HepG2 (cell line): ENCODE data around the gene NSD1. TPM values are rescaled to one million over a fixed set of nuclear protein-coding genes. Genes with fewer than 3 reads are reported as not detected.

Experiments
- ATAC-seq: fragments of 200-7000 bp; cut with Tn5 transposase; 3 replicates; pipeline ENCODE4 v1.9.1; 2020; ENCODE audit warnings: mild to moderate bottlenecking, moderate library complexity
- BruUV-seq: library from RNA; stranded (reverse); fragments of 400-500 nt; replicated peaks from 2 replicates; lab custom pipeline; 2021; lab: Mats Ljungman, UMichigan
- CTCF ChIA-PET: fragments of 300-600 bp; formaldehyde crosslinking; extraction: SDS; loops from one replicate; lab custom pipeline; 2021; ENCODE audit warnings: low total read pairs, inconsistent platforms, low intra/inter-chr PET ratio; lab: Yijun Ruan, JAX
- POLR2A ChIA-PET: fragments of 350-600 bp; sonication (Branson Sonifier 250); formaldehyde crosslinking; loops from one replicate; lab custom pipeline; 2020; ENCODE audit warnings: antibody characterized with exemption, inconsistent platforms; lab: Yijun Ruan, JAX
- DNase-seq: peaks from one replicate; pipeline ENCODE4 v3.0.0-alpha.2; 2015; ENCODE audit warnings: low spot score
- FAIRE-seq: peaks from 3 replicates; lab custom pipeline; 2011; peaks lifted over from hg19 to GRCh38; lab: Jason Lieb, UNC
- H2AFZ ChIP-seq: one replicate; pipeline ENCODE4 v1.6.1; 2011; ENCODE audit warnings: low read length, inconsistent platforms
- H3K27ac ChIP-seq: fragments of 300-600 bp; 3 replicates; pipeline ENCODE4 v1.8.0; 2011; ENCODE audit warnings: mixed run types, mild to moderate bottlenecking, mixed read lengths, low read length, inconsistent platforms; ENCODE audit not compliant: insufficient read depth; ENCODE audit errors: extremely low read length
- H3K27me3 ChIP-seq, 2 experiments: fragments of 200-600 bp in 1 of 2; 2 replicates in 1 of 2; 3 replicates in 1 of 2; pipeline versions ENCODE4 v1.6.0 to v1.8.0; 2011; ENCODE audit warnings: low read length in 2 of 2, mild to moderate bottlenecking in 2 of 2, moderate library complexity in 2 of 2, inconsistent platforms in 1 of 2; ENCODE audit not compliant: insufficient read depth in 2 of 2, control insufficient read depth in 1 of 2
- H3K36me3 ChIP-seq, 2 experiments: fragments of 200-600 bp in 1 of 2; replicated peaks in 1 of 2; 2 replicates in 1 of 2; 3 replicates in 1 of 2; pipeline versions ENCODE4 v1.5.1 to v1.8.0; 2011; ENCODE audit warnings: low read length in 2 of 2, inconsistent platforms in 1 of 2; ENCODE audit not compliant: insufficient read depth in 2 of 2, control insufficient read depth in 1 of 2
- H3K4me1 ChIP-seq: 2 replicates; pipeline ENCODE4 v1.5.1; 2012; ENCODE audit warnings: low read length, inconsistent platforms; ENCODE audit not compliant: insufficient read depth
- H3K4me2 ChIP-seq: 2 replicates; pipeline ENCODE4 v1.6.0; 2011; ENCODE audit warnings: low read depth, low read length, inconsistent platforms
- H3K4me3 ChIP-seq, 3 experiments: fragments of 200-600 bp in 1 of 3; sonication (generic), shearing (Covaris generic) in 1 of 3; replicated peaks in 1 of 3; 2 replicates each; pipeline ENCODE4 v1.5.1; 2011 to 2016; ENCODE audit warnings: low read length in 3 of 3, inconsistent platforms in 2 of 3, low read depth in 2 of 3, mild to moderate bottlenecking in 2 of 3, control low read depth in 1 of 3, mixed read lengths in 1 of 3; ENCODE audit not compliant: insufficient read depth in 1 of 3
- H3K79me2 ChIP-seq: one replicate; pipeline ENCODE4 v1.6.1; 2011; ENCODE audit warnings: low read length, inconsistent platforms; ENCODE audit not compliant: insufficient read depth
- H3K9ac ChIP-seq: 2 replicates; pipeline ENCODE4 v1.6.0; 2011; ENCODE audit warnings: mild to moderate bottlenecking, low read depth, low read length, inconsistent platforms; ENCODE audit not compliant: insufficient read depth
- H3K9me3 ChIP-seq: 2 replicates; pipeline ENCODE4 v1.5.1; 2012; ENCODE audit warnings: mild to moderate bottlenecking, low read length
- H4K20me1 ChIP-seq: 2 replicates; pipeline ENCODE4 v1.6.0; 2011; ENCODE audit warnings: inconsistent platforms, mild to moderate bottlenecking, low read length, moderate library complexity; ENCODE audit not compliant: insufficient read depth
- CHD2 ChIP-seq: IDR thresholded peaks from 2 replicates; pipeline ENCODE4 v1.6.1; 2011; ENCODE audit warnings: low read depth, low read length, improper control_type of control experiment
- KDM3A ChIP-seq: IDR thresholded peaks from 2 replicates; pipeline ENCODE4 v1.6.1; 2018; ENCODE audit warnings: low read depth, missing compliant biosample characterization
- KLF9 ChIP-seq: IDR thresholded peaks from 2 replicates; pipeline ENCODE4 v1.6.1; 2016; ENCODE audit warnings: low read depth
- MXD4 ChIP-seq: IDR thresholded peaks from 2 replicates; pipeline ENCODE4 v1.6.1; 2016; ENCODE audit warnings: mild to moderate bottlenecking, missing biosample characterization, missing genetic modification reagents
- NR1H2 ChIP-seq: sonication (generic); formaldehyde crosslinking; IDR thresholded peaks from 2 replicates; pipeline ENCODE4 v1.8.1; 2022; ENCODE audit warnings: low read depth, missing genetic modification reagents, borderline replicate concordance
- NR2C2 ChIP-seq: sonication (generic); formaldehyde crosslinking; IDR thresholded peaks from 2 replicates; pipeline ENCODE4 v1.4.0; 2020; ENCODE audit warnings: missing genetic modification reagents, mild to moderate bottlenecking, moderate library complexity, borderline replicate concordance
- POLR2AphosphoS5 ChIP-seq: IDR thresholded peaks from 2 replicates; pipeline ENCODE4 v1.6.1; 2012; ENCODE audit warnings: low read depth, low read length
- PRPF4 ChIP-seq: fragments of 200-400 bp; formaldehyde crosslinking; IDR thresholded peaks from 2 replicates; pipeline ENCODE4 v1.6.1; 2016; ENCODE audit warnings: low read length, low read depth; ENCODE audit not compliant: poor library complexity, severe bottlenecking
- RBM22 ChIP-seq: fragments of 200-400 bp; formaldehyde crosslinking; optimal IDR thresholded peaks from 2 replicates; pipeline ENCODE3; 2017; ENCODE audit warnings: mild to moderate bottlenecking, low read length, moderate library complexity
- SIN3B ChIP-seq: fragments of 150-350 bp; IDR thresholded peaks from 2 replicates; pipeline ENCODE4 v1.6.1; 2014; ENCODE audit warnings: low read length
- SMAD1 ChIP-seq: sonication (generic); formaldehyde crosslinking; IDR thresholded peaks from 2 replicates; pipeline ENCODE4 v1.4.0; 2020; ENCODE audit warnings: missing genetic modification reagents, low read depth, mild to moderate bottlenecking, borderline replicate concordance
- STAG1 ChIP-seq: sonication (generic); formaldehyde crosslinking; IDR thresholded peaks from 2 replicates; pipeline ENCODE4 v1.4.0; 2020; ENCODE audit warnings: missing genetic modification reagents
- THAP9 ChIP-seq: sonication (generic); formaldehyde crosslinking; IDR thresholded peaks from 2 replicates; pipeline ENCODE4; 2020; ENCODE audit warnings: missing genetic modification reagents, mild to moderate bottlenecking, borderline replicate concordance
- ZNF207 ChIP-seq: fragments of 450-650 bp; IDR thresholded peaks from 2 replicates; pipeline ENCODE4 v1.6.1; 2016; ENCODE audit warnings: antibody characterized with exemption, borderline replicate concordance
- ZNF253 ChIP-seq: sonication (generic); formaldehyde crosslinking; IDR thresholded peaks from 2 replicates; pipeline ENCODE4 v1.8.0; 2022; ENCODE audit warnings: mild to moderate bottlenecking, missing genetic modification reagents, borderline replicate concordance
- ZNF687 ChIP-seq: sonication (generic); formaldehyde crosslinking; IDR thresholded peaks from 2 replicates; pipeline ENCODE4 v1.5.1; 2020; ENCODE audit warnings: mild to moderate bottlenecking, missing genetic modification reagents, moderate library complexity
- ZNF768 ChIP-seq: sonication (generic); formaldehyde crosslinking; IDR thresholded peaks from 2 replicates; pipeline ENCODE4 v1.4.0; 2020; ENCODE audit warnings: missing genetic modification reagents
- WGBS: methylation state at CpG from one replicate; pipeline ENCODE4 v1.1.6; 2017; ENCODE audit warnings: low lambda C conversion rate; 5-methylcytosine and 5-hydroxymethylcytosine counted together
- in situ Hi-C: cut with HindIII; loops from 2 replicates; pipeline ENCODE4 v1.10.0; 2017; ENCODE audit warnings: low pct_unique_long_range_greater_than_20kb; ENCODE audit not compliant: extremely low pct_ligation_motif_present
- intact Hi-C: fragments of 100-400 bp; cut with micrococcal nuclease; formaldehyde crosslinking; loops from one replicate; pipeline ENCODE4 v1.10.0; 2022; ENCODE audit not compliant: unreplicated experiment
- polyA plus RNA-seq, 8 experiments: library from polyadenylated mRNA; depleted of rRNA in 3 of 8; stranded (reverse) in 7 of 8; unstranded in 1 of 8; fragments of >200 nt; fragmentation: Illumina TruSeq in 4 of 8; extraction: Trizol in 4 of 8; gene quantifications; 2 replicates each; pipeline versions ENCODE4 v1.2.1 to v1.2.3, GENCODE V29; 2011 to 2016; ENCODE audit warnings: low read depth in 4 of 8, missing spikeins in 1 of 8, mixed read lengths in 1 of 8; ENCODE audit not compliant: insufficient read depth in 1 of 8
- total RNA-seq, 5 experiments: library from RNA; depleted of rRNA; stranded (reverse); fragments of >200 nt; fragmentation: Illumina TruSeq; extraction: Trizol; gene quantifications; 2 replicates each; pipeline ENCODE4 v1.2.3, GENCODE V29; 2016; ENCODE audit warnings: low read depth in 1 of 5
- TF ChIP-seq, protein P1 (sequence below): sonication (generic); formaldehyde crosslinking; IDR thresholded peaks from 2 replicates; pipeline ENCODE4 v1.8.0; 2022; ENCODE audit warnings: missing genetic modification reagents, low read depth, mild to moderate bottlenecking, borderline replicate concordance

NSD1 gene
- total and polyA plus RNA-seq, 2 of the 13 experiments (the other 11 are each of a cell fraction or from before 2014, with no cell fraction given), result 0.01 to 0.09 TPM

GRCh38 chr5:177095088-177095669 is 38.4 kb upstream of the NSD1 start:
- H3K9ac ChIP-seq, result peak overlapping the region; percentile 10; the same call in 1 of the 2 replicates
- no TSS peak for BruUV-seq
- in situ Hi-C loops (no loop called here), intact Hi-C loops (no loop called here)
- ChIA-PET CTCF (no interaction called here), POLR2A (interaction anchor here (0.7 to 1.8 kb wide), 7 partner anchors 8 to 217 kb away, joined by 3 to 28 read pairs (median 4); partner anchors contain the start of genes FGFR4 and MXD3)
- H3K4me1 ChIP-seq, result peaks cover 100% of the 10 kb centered on the region
- peaks cover 5% of the 10 kb centered on the region for H4K20me1 ChIP-seq
- FAIRE-seq (no peak), DNase-seq (no peak), ATAC-seq (no peak)
- H3K79me2 ChIP-seq, result peaks cover 18% of the 10 kb centered on the region
- H2AFZ ChIP-seq, result no peak overlapping the region
- H3K4me2 ChIP-seq, result peak overlapping the region; percentile 18; the same call in 1 of the 2 replicates
- H3K27ac ChIP-seq, result peak overlapping the region; percentile 67
- peak overlapping the region in 1 of 3 experiments; percentile 13; a peak in 1 of 6 replicates for H3K4me3 ChIP-seq
- H3K27me3 ChIP-seq, result no peaks in the 10 kb centered on the region
- H3K9me3 ChIP-seq, result no peaks in the 10 kb centered on the region
- H3K36me3 ChIP-seq, result peaks cover 32 to 53% of the 10 kb centered on the region in 2 experiments
- 89% methylated on average over 18 of the region's 28 CpGs for WGBS
- TF ChIP-seq CHD2, result no peak
- TF ChIP-seq, protein P1, sequence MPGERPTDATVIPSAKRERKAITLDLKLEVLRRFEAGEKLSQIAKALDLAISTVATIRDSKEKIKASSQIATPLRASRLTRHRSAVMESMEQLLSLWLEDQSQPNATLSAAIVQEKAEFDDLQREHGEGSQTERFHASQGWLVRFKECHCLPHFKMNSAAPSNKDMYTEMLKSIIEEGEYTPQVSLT, result no peak
- 0 out of 2 replicates have a peak, but pooled peaks have one; percentile 21 for TF ChIP-seq ZNF253
- no peak for TF ChIP-seq STAG1 (CRISPR knock-in tag)
- TF ChIP-seq SIN3B, result no peak
- TF ChIP-seq NR1H2 (CRISPR knock-in tag), result no peak
- 0 out of 2 replicates have a peak, but pooled peaks have one; percentile 6 for TF ChIP-seq MXD4 (CRISPR knock-in tag)
- TF ChIP-seq KLF9 (CRISPR knock-in tag), result no peak
- TF ChIP-seq THAP9 (CRISPR knock-in tag), result no peak
- peak; percentile 95 for TF ChIP-seq RBM22
- 0 out of 2 replicates have a peak, but pooled peaks have one; percentile 37 for TF ChIP-seq POLR2AphosphoS5
- peak; percentile 97 for TF ChIP-seq ZNF768 (CRISPR knock-in tag)
- 0 out of 2 replicates have a peak, but pooled peaks have one; percentile 13 for TF ChIP-seq SMAD1 (CRISPR knock-in tag)
- no peak for TF ChIP-seq ZNF207
- TF ChIP-seq NR2C2 (CRISPR knock-in tag), result no peak
- no peak for TF ChIP-seq PRPF4
- no peak for TF ChIP-seq ZNF687
- TF ChIP-seq KDM3A (CRISPR knock-in tag), result no peak
